GM12864 (cell line): ENCODE results near the gene DNTT.

Source experiments
- DNase-seq: peaks from one replicate; pipeline ENCODE4 v3.0.0-alpha.2; 2011; ENCODE audit warnings: low read depth
- H3K4me3 ChIP-seq: 2 replicates; pipeline ENCODE4 v1.5.1; 2011; ENCODE audit warnings: mild to moderate bottlenecking, low read depth, low read length, control low read depth
- CTCF ChIP-seq: IDR thresholded peaks from 2 replicates; pipeline ENCODE4 v1.5.1; 2011; ENCODE audit warnings: low read depth, mild to moderate bottlenecking, moderate library complexity, low read length, control low read depth, inconsistent platforms; ENCODE audit errors: missing control alignments

Gene DNTT

DNA sequence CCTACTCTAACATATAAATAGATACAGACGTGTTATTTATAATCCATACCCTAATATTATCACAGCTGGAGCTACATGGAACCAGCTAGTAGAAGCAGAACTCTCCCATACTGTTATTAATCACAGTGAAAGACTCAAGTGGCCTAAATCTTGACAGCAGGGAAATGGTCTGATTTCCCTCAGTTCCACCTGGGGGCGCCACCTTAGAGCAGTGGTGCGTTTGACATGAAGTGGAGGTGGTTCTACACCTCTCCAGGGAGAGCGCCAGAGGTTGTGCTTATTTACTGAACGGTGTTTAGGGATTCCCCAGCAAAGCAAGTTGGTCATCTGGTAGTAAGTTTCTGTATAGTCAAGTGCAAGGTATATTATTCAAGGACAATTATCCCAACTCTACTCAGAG, 17.6 kb downstream of the DNTT start:
- H3K4me3 ChIP-seq, result no peak overlapping the region
- no peak for TF ChIP-seq CTCF

DNA sequence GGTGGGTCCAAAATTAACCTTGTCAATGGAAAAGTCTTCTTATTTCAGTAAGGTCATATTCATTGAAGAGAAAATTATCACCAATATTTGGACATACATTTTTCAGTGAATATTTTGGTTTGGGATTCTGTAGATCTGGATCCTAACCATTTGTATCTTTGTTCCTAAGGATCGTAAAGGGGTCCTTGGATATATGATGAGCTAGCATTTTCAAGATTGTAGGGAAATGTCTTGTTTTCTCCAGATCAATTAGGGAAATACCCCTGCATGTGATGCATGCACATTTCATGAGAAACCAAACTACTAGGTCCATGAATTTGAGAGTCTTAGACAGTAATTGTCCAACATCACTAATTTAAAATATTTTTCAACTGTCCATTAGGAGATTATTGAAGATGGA, 18.0 kb downstream of the DNTT start:
- no peak for DNase-seq
- no peak for TF ChIP-seq CTCF
- H3K4me3 ChIP-seq, result no peak overlapping the region

More for the DNA sequence above, 17.6 kb downstream of the DNTT start:
- no peak for DNase-seq

- H3K4me3 ChIP-seq, result no peak overlapping the region
- TF ChIP-seq CTCF, result no peak
- no peak for DNase-seq
Observed at GRCh38 chr10:96324447-96324846, 20.2 kb downstream of the DNTT start.

GRCh38 chr10:96325719-96326373, 21.6 kb downstream of the DNTT start:
- DNase-seq, result peak; percentile 35
- no peak overlapping the region for H3K4me3 ChIP-seq
- TF ChIP-seq CTCF, result no peak

DNA sequence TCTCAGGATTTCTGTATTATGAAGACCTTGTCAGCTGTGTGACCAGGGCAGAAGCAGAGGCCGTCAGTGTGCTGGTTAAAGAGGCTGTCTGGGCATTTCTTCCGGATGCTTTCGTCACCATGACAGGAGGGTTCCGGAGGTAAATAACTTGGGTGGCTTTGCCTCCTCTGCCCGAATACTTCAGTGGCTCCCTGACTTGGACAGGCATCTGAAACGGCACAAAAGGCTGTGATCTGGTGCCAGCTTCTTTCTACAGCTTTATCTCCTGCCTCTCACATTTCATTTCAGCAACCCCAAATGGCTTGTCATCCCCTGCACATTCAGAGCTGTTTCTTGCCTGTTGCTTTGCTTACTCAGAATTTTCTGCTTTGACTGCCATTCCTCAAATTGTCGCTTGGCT, 23.2 kb downstream of the DNTT start:
- TF ChIP-seq CTCF, result no peak

DNA sequence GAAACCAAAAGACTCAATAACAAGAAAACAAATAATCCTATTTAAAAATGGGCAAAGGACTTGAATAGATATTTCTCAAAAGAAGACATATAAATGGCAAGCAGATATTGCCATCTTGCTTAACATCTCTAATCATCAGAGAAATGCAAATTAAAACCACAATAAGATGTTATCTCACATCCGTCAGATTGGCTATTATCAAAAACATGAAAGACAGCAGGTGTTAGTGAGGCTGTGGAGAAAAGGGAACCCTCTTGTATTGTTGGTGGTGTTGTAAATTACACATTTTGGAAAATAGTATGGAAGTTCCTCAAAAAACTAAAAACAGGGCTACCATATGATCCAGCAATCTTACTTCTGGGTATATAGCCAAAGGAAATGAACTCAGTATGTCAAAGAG, 28.9 kb downstream of the DNTT start:
- no peak for TF ChIP-seq CTCF
- no peak for DNase-seq
- no peak overlapping the region for H3K4me3 ChIP-seq

More for the DNA sequence above, 23.2 kb downstream of the DNTT start:
- H3K4me3 ChIP-seq, result no peak overlapping the region
- no peak for DNase-seq
